GM21447 (cell line): ENCODE measurements around the gene CLEC19A.
A peak's percentile ranks its signal among the peaks of the same experiment; 100 is the strongest.

ENCODE experiments used
- ATAC-seq: cut with Tn5 transposase; IDR thresholded peaks from one replicate; pipeline ENCODE4 v1.9.1; 2021; ENCODE audit not compliant: unreplicated experiment

Gene CLEC19A

GRCh38 chr16:19284207-19284606 lies 1.3 kb upstream of the CLEC19A start:
- ATAC-seq = no peak

DNA sequence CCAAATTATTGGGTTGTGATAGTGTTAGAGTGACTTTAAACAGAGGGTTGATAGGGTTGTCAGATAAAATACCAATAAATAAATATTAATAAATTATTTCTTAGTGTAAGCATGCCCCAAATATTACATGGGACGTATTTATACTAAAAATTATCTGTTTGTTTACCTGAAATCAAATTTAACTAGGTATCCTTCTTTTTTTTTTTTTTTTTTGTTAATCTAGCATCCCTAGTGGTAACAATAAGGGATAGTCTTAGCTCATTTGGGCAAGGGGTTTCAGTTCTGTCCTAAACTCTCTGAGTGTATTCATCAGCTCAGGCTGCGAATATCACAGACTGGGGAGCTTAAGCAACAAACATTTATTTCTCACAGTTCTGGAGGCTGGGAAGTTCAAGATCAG lies 1.3 kb downstream of the CLEC19A start:
- no peak for ATAC-seq

GRCh38 chr16:19287241-19287640 lies 1.7 kb downstream of the CLEC19A start:
- no peak for ATAC-seq

DNA sequence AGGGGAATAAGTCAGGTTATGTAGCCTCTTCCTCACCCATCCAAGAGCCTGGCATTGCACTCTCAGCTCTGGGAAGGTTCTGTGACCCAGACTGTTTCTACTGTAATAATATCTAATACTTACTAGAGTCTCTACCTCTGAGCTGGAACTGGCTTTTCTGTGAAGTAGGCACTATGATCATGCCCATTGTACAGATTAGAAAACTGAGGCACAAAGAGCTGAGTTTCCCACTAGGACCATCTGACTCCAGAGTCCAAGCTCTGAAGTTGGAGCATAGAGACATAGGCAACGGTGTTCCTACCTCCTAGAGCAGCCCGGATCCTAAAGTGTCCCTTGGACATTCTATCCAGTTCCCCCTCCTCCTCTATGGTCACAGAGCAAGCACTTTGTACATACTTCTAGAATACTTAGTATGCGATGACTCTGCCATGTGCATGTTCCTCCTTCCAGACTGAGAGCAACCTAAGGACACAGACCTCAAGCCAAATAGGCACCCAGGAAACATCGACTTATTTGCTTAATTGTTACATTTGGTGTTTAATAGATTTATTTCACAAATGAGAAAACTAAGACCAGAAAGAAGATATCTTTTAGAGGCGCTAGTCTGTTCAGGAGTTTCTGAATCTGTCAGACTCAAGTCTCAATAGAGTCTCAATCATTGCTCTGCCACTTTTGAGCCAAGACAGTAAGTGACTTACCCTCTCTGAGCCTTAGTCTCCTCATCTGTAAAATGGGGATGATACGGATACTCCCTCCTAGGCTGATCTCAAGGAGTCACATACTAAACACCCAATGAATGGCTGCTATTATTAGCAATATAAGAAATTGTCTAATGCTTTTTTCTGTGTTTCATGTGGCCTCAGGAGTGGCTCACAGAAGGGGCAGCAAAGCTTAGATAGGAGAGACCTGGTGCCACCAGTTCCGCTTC lies 3.6 kb downstream of the CLEC19A start:
- ATAC-seq = no peak

DNA sequence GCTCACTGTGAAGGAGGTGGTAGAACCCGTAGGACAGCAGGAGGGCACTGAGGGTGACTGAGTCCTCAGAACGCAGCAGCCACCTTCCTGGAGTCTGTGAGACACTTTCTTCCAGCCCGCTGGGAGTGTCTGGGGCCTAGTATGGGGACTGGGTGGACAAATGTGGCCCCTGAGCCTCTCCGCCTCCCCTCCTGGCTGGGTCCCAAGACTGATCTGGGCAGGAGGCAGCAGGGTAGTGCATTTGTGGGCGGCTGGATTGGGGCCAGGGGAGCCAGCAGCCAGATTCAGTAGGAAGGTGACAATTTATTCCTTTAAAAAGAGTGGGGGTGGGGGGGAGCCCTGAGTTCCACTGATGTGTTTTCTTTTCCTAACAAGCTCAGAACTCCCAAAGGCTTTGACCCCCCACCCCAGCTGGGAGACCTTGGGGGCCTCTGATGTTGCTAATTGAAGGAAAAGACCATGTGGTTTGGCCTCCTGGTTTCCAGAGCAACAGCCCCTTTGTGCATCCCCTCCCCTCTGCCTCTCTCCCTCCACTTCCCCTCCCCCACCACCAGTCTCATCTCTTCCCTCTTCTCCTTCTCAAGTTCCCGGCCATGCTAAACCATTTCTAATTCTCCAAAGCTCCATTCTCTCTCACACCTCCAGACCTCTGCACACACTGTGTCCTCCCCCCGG lies 4.4 kb downstream of the CLEC19A start:
- ATAC-seq = no peak

DNA sequence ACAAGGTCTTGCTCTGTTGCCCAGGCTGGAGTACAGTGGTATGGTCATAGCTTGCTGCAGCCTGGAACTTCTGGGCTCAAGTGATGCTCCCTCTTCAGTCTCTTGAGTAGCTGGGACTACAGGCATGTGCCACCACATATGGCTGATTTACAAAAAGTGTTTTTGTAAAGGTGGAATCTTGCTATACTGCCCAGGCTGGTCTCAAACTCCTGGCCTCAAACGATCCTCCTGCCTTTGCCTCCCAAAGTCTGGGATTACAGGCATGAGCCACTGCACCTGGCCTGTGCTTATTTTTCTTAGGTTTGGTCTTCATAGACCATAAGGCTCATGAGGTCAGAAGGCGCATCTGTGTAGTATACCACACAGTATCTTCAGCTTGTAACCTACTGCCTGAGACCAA lies 5.3 kb downstream of the CLEC19A start:
- ATAC-seq = no peak

DNA sequence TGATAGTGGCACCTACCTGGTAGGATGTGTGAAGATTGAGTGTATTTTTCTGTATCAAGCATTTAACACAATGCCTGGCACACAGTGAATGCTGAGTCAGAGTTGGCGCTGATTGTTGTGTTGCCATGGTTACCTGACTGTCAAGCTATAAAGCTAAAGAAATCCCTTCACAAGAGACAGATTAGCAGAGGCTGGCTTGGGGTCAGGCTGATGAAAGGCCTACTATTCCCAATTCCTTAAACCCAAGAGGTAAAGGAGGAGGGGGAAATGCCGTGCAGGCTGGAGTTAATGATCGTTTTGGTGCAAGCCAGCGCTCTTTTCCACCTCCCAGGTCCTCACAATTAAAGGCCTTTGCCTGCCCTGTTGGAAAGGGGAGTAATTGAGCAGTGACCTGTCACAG lies 5.9 kb downstream of the CLEC19A start:
- ATAC-seq = no peak

GRCh38 chr16:19292186-19292585 lies 6.7 kb downstream of the CLEC19A start:
- ATAC-seq = no peak

- peak; percentile 89 for ATAC-seq
These were observed 8.7 kb downstream of the CLEC19A start for GRCh38 chr16:19294156-19294649.

- ATAC-seq = no peak
These were observed 9.9 kb downstream of the CLEC19A start for GRCh38 chr16:19295393-19295792.

DNA sequence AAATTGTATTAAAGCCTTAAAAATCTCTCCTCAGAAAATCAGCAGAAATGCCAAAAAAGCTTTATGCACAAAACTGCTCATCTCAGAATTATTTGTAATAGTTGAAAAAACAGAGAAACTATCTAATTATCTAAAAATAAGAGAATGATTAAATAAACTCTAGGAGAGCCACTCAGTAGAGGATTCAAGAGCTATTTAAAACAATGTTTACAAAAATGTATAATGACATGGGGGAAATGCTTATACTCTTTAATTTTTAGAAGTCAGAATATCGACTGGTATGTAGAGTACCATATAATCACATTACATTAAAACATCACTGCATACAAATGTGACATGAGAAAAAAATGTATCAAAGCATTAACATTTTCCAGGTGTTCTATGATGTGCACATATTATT lies 11.9 kb downstream of the CLEC19A start:
- ATAC-seq = no peak

- no peak for ATAC-seq
These were observed 14.0 kb downstream of the CLEC19A start for GRCh38 chr16:19299565-19299964.

- no peak for ATAC-seq
These were observed 16.4 kb downstream of the CLEC19A start for GRCh38 chr16:19301931-19302330.

- ATAC-seq = no peak
These were observed 19.2 kb downstream of the CLEC19A start for GRCh38 chr16:19304750-19305149.

GRCh38 chr16:19305443-19305842 lies 19.9 kb downstream of the CLEC19A start:
- ATAC-seq = no peak

DNA sequence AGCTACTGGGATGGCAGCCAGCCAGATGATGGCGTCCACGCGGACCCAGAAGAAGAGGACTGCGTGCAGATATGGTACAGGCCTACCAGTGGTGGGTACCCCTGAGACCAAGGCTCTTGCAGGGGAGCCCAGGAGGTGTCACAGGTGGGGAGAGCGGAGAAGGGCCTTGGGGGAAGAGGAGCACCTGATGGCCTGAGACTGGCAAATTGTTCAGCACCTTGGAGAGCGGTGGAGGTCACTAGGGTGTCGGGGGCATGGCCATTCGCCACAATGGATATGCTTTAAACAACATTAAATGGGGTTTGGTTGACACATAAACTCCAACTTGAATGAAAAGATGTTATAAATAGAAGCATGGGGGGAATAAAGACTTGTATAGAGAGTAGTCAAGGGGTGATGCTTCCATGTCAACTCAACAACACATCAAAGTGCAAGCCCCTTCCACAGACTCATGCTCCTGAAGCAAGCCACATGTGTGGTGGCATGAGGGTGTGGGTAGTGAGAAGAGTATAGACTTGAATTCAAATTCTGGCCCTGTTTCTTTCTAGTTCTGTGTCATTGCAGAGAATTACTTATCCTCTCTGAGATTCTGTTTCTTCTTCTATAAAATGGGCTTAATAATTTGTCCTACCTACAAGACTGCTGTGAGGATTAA lies 22.2 kb downstream of the CLEC19A start:
- ATAC-seq = no peak

- no peak for ATAC-seq
These were observed 22.9 kb downstream of the CLEC19A start for GRCh38 chr16:19308392-19308791.

DNA sequence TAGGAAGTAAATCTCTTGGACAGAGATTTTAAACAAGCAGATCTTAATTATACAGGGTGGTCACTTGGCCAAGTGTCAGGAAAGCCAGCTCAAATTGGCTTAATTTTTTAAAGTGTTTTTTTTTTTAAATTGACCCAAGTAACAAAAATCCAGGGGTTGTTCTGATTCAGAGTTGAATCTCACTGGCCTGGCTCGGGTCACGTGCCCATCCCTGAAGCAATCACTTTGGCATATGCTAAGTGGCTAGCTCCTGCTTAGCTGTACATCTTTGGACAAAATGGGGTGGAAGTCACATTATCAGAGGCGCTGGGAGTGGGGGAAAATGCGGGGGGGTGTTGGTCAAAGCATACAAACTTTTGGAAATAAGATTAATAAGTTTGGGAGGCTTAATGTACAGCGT lies 23.6 kb downstream of the CLEC19A start:
- no peak for ATAC-seq

- ATAC-seq = no peak
These were observed 29.3 kb downstream of the CLEC19A start for GRCh38 chr16:19314718-19315425.

GRCh38 chr16:19315889-19316433 lies 30.4 kb downstream of the CLEC19A start:
- ATAC-seq = no peak

- no peak for ATAC-seq
These were observed 31.3 kb downstream of the CLEC19A start for GRCh38 chr16:19316846-19317245.
